Endothelial cell of umbilical vein (primary cell): ENCODE results near the gene CLIC3. TPM values are rescaled to one million over a fixed set of nuclear protein-coding genes. Genes with fewer than 3 reads are reported as not detected.

Experiments
- BruUV-seq: library from RNA; stranded (reverse); fragments of 400-500 nt; replicated peaks from 2 replicates; lab custom pipeline; 2021; lab: Mats Ljungman, UMichigan
- CTCF ChIA-PET: fragments of 300-600, 350-600 bp; sonication (Branson Sonifier 250); formaldehyde crosslinking; loops from one replicate; lab custom pipeline; 2021; ENCODE audit warnings: antibody characterized with exemption, inconsistent platforms; lab: Charles Lee
- POLR2A ChIA-PET: fragments of 300-600, 350-600 bp; sonication (Branson Sonifier 250); formaldehyde crosslinking; loops from one replicate; lab custom pipeline; 2021; ENCODE audit warnings: antibody characterized with exemption, inconsistent platforms; lab: Charles Lee
- DNase-seq: peaks from one replicate; pipeline ENCODE4 v3.0.0-alpha.2; 2011; ENCODE audit warnings: low read depth, low spot score
- FAIRE-seq: peaks from 2 replicates; lab custom pipeline; 2011; peaks lifted over from hg19 to GRCh38; lab: Jason Lieb, UNC
- H2AFZ ChIP-seq: 2 replicates; pipeline ENCODE4 v1.6.0; 2012; ENCODE audit warnings: low read depth, low read length, control low read depth, inconsistent platforms
- H3K27ac ChIP-seq: 2 replicates; pipeline ENCODE4 v1.5.1; 2011; ENCODE audit warnings: low read depth, mild to moderate bottlenecking, control low read depth, low read length, moderate library complexity; ENCODE audit not compliant: insufficient read depth
- H3K27me3 ChIP-seq, 2 experiments: 2 replicates each; pipeline versions ENCODE4 v1.6.0 to v1.6.1; 2011; ENCODE audit warnings: low read length in 2 of 2, mixed read lengths in 1 of 2; ENCODE audit not compliant: control insufficient read depth in 2 of 2, insufficient read depth in 2 of 2
- H3K36me3 ChIP-seq, 2 experiments: 2 replicates in 1 of 2; 3 replicates in 1 of 2; pipeline ENCODE4 v1.5.1; 2011; ENCODE audit warnings: low read length in 2 of 2, mild to moderate bottlenecking in 1 of 2, moderate library complexity in 1 of 2; ENCODE audit not compliant: control insufficient read depth in 2 of 2, insufficient read depth in 2 of 2; ENCODE audit errors: extremely low read depth in 1 of 2
- H3K4me1 ChIP-seq: 3 replicates; pipeline ENCODE4 v1.5.1; 2011; ENCODE audit warnings: mild to moderate bottlenecking, low read length; ENCODE audit not compliant: control insufficient read depth, insufficient read depth; ENCODE audit errors: extremely low read depth
- H3K4me2 ChIP-seq: 2 replicates; pipeline ENCODE4 v1.6.1; 2011; ENCODE audit warnings: low read length, control low read depth, mixed read lengths; ENCODE audit not compliant: insufficient read depth
- H3K4me3 ChIP-seq, 3 experiments: fragments of 200-600 bp in 1 of 3; sonication (generic), shearing (Covaris generic) in 1 of 3; replicated peaks in 1 of 3; 2 replicates each; pipeline ENCODE4 v1.5.1; 2011 to 2016; ENCODE audit warnings: control low read depth in 3 of 3, low read length in 3 of 3, mild to moderate bottlenecking in 2 of 3, inconsistent platforms in 1 of 3, low read depth in 1 of 3, moderate library complexity in 1 of 3; ENCODE audit not compliant: insufficient read depth in 1 of 3
- H3K79me2 ChIP-seq: 2 replicates; pipeline ENCODE4 v1.6.0; 2012; ENCODE audit warnings: low read length, inconsistent platforms; ENCODE audit not compliant: control insufficient read depth, insufficient read depth
- H3K9ac ChIP-seq: replicated peaks from 2 replicates; pipeline ENCODE3; 2011; ENCODE audit warnings: low read length, control low read depth; ENCODE audit not compliant: insufficient read depth; ENCODE audit errors: extremely low read depth
- H3K9me1 ChIP-seq: replicated peaks from 3 replicates; pipeline ENCODE4 v1.6.0; 2011; ENCODE audit warnings: mild to moderate bottlenecking, low read length; ENCODE audit not compliant: control insufficient read depth, insufficient read depth; ENCODE audit errors: extremely low read depth
- H3K9me3 ChIP-seq: replicated peaks from 2 replicates; pipeline ENCODE4 v1.5.1; 2012; ENCODE audit warnings: low read length, inconsistent platforms; ENCODE audit not compliant: control insufficient read depth, insufficient read depth
- H4K20me1 ChIP-seq: replicated peaks from 2 replicates; pipeline ENCODE3; 2011; ENCODE audit warnings: mild to moderate bottlenecking, low read length; ENCODE audit not compliant: control insufficient read depth, insufficient read depth; ENCODE audit errors: extremely low read depth
- EZH2 ChIP-seq: IDR thresholded peaks from 2 replicates; pipeline ENCODE4 v1.6.1; 2012; ENCODE audit warnings: borderline replicate concordance, low read depth, mild to moderate bottlenecking, moderate library complexity, low read length, inconsistent platforms; ENCODE audit not compliant: severe bottlenecking
- FOS ChIP-seq: IDR thresholded peaks from 2 replicates; pipeline ENCODE4 v1.6.1; 2011; ENCODE audit warnings: mild to moderate bottlenecking, low read length, moderate library complexity, borderline replicate concordance; ENCODE audit not compliant: insufficient read depth
- GATA2 ChIP-seq: IDR thresholded peaks from 2 replicates; pipeline ENCODE4 v1.7.0; 2011; ENCODE audit warnings: low read depth, mild to moderate bottlenecking, moderate library complexity, mixed read lengths, low read length; ENCODE audit not compliant: insufficient read length, insufficient read depth
- JUN ChIP-seq: IDR thresholded peaks from 2 replicates; pipeline ENCODE4 v1.6.1; 2011; ENCODE audit warnings: borderline replicate concordance, low read depth; ENCODE audit not compliant: insufficient read length, insufficient read depth
- MAX ChIP-seq: IDR thresholded peaks from 2 replicates; pipeline ENCODE4 v1.6.1; 2011; ENCODE audit not compliant: insufficient read depth, insufficient read length
- MYC ChIP-seq: IDR thresholded peaks from one replicate; pipeline ENCODE4 v1.6.1; 2011; ENCODE audit warnings: mild to moderate bottlenecking, low read depth, low read length
- POLR2A ChIP-seq: IDR thresholded peaks from 2 replicates; pipeline ENCODE4 v1.6.1; 2012; ENCODE audit warnings: low read depth, mild to moderate bottlenecking, control low read depth, low read length
- POLR2AphosphoS5 ChIP-seq: IDR thresholded peaks from 2 replicates; pipeline ENCODE4 v1.6.1; 2012; ENCODE audit warnings: low read depth, mild to moderate bottlenecking, control low read depth, low read length, moderate library complexity; ENCODE audit not compliant: insufficient read depth
- dilution Hi-C: fragments of 300-500 bp; cut with MboI; formaldehyde crosslinking; loops from one replicate; pipeline ENCODE4 v1.15.0; 2019; ENCODE audit warnings: low sequenced_read_pairs; ENCODE audit not compliant: extremely low pct_ligation_motif_present
- intact Hi-C: fragments of 100-400 bp; cut with micrococcal nuclease; formaldehyde crosslinking; loops from one replicate; pipeline ENCODE4 v1.10.0; 2022
- polyA plus RNA-seq, 4 experiments: library from polyadenylated mRNA; depleted of rRNA in 3 of 4; stranded (reverse) in 3 of 4; unstranded in 1 of 4; fragments of >200 nt; gene quantifications; 2 replicates each; pipeline versions ENCODE4 v1.2.1 to v1.2.3, GENCODE V29; 2011 to 2012; ENCODE audit warnings: missing spikeins in 1 of 4
- total RNA-seq: library from RNA; stranded (reverse); gene quantifications from 2 replicates; pipeline ENCODE4 v1.2.3, GENCODE V29; 2021
- TF ChIP-seq, protein P1 (sequence below), 2 donors: IDR thresholded peaks; 1 replicate in 1 of 2; 2 replicates in 1 of 2; pipeline ENCODE4 v1.5.1; 2011; ENCODE audit warnings: low read length in 2 of 2, mild to moderate bottlenecking in 2 of 2, moderate library complexity in 2 of 2, control low read depth in 1 of 2, inconsistent platforms in 1 of 2, low read depth in 1 of 2; ENCODE audit not compliant: insufficient read depth in 1 of 2; ENCODE audit errors: extremely low read depth in 1 of 2

The CLIC3 gene
- total and polyA plus RNA-seq, 2 donors (not counting 3 experiments of a cell fraction or from before 2014, with no cell fraction given) = 2.3 TPM; not detected in 1

DNA sequence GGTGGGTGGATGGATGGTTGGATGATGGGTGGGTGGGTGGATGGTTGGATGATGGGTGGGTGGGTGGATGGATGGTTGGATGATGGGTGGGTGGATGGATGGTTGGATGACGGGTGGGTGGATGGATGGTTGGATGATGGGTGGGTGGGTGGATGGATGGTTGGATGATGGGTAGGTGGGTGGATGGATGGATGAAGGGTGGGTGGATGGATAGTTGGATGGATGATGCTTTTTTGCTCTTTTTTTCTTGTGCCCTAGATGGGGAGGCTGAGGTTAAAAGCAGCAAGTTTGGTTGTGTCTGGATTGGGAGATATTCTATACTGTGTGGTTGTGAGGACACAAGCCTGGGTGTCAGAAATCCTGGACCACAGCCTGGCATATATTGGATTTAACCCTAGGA lies 38.9 kb downstream of the CLIC3 start:
- Histone ChIP-seq H3K4me1 (no peaks in the 10 kb centered on the region), H4K20me1 (no peaks in the 10 kb centered on the region), H3K4me3 (no peak overlapping the region), H3K27me3 (no peaks in the 10 kb centered on the region), H3K9me3 (no peaks in the 10 kb centered on the region), H3K9ac (no peak overlapping the region), H2AFZ (no peak overlapping the region), H3K27ac (no peak overlapping the region), H3K4me2 (no peak overlapping the region), H3K9me1 (no peaks in the 10 kb centered on the region), H3K79me2 (no peaks in the 10 kb centered on the region), H3K36me3 (no peaks in the 10 kb centered on the region)
- no TSS peak for BruUV-seq
- DNase-seq (no peak), FAIRE-seq (no peak)
- ChIA-PET CTCF (no interaction called here), POLR2A (no interaction called here)
- dilution Hi-C loops (no loop called here), intact Hi-C loops (no loop called here)
- TF ChIP-seq JUN (no peak), MYC (no peak), FOS (no peak), POLR2AphosphoS5 (no peak), EZH2 (no peak), GATA2 (no peak), MAX (no peak), POLR2A (no peak)
- TF ChIP-seq, protein P1, sequence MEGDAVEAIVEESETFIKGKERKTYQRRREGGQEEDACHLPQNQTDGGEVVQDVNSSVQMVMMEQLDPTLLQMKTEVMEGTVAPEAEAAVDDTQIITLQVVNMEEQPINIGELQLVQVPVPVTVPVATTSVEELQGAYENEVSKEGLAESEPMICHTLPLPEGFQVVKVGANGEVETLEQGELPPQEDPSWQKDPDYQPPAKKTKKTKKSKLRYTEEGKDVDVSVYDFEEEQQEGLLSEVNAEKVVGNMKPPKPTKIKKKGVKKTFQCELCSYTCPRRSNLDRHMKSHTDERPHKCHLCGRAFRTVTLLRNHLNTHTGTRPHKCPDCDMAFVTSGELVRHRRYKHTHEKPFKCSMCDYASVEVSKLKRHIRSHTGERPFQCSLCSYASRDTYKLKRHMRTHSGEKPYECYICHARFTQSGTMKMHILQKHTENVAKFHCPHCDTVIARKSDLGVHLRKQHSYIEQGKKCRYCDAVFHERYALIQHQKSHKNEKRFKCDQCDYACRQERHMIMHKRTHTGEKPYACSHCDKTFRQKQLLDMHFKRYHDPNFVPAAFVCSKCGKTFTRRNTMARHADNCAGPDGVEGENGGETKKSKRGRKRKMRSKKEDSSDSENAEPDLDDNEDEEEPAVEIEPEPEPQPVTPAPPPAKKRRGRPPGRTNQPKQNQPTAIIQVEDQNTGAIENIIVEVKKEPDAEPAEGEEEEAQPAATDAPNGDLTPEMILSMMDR (IDR thresholded peaks at IDR 0.05; ENCODE audit: extremely low read depth in 1 of 2, insufficient read depth in 1 of 2, low read depth in 1 of 2, low read length in 2 of 2) = no peak
